GM12872 (cell line): Measurements from ENCODE around the gene SLC6A4.

Source experiments
- TF ChIP-seq, protein P1 (sequence below): IDR thresholded peaks from 3 replicates; pipeline ENCODE4 v1.5.1; 2011; ENCODE audit warnings: low read depth, mild to moderate bottlenecking, low read length, moderate library complexity; ENCODE audit not compliant: insufficient read depth

Gene SLC6A4

DNA sequence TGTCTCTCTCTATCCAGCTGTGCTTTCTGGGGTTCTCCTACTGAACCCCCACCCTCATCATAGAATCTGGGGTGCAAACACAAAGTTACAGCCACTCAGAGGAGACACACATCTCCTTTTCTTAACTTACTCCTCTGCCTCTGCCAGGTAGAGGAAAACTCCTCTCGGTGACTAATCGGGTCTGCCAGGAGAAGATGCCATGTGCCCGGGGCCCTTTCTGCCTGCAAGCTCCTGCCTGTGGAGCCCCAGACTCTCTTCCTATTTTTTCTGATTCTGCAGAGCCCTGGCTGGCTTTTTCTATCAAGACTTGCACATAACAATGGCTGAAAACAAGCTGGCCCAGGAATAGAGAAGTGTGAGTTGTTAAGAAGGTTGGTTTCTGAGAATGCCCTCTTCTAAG is 10.4 kb downstream of the SLC6A4 start:
- TF ChIP-seq, protein P1, sequence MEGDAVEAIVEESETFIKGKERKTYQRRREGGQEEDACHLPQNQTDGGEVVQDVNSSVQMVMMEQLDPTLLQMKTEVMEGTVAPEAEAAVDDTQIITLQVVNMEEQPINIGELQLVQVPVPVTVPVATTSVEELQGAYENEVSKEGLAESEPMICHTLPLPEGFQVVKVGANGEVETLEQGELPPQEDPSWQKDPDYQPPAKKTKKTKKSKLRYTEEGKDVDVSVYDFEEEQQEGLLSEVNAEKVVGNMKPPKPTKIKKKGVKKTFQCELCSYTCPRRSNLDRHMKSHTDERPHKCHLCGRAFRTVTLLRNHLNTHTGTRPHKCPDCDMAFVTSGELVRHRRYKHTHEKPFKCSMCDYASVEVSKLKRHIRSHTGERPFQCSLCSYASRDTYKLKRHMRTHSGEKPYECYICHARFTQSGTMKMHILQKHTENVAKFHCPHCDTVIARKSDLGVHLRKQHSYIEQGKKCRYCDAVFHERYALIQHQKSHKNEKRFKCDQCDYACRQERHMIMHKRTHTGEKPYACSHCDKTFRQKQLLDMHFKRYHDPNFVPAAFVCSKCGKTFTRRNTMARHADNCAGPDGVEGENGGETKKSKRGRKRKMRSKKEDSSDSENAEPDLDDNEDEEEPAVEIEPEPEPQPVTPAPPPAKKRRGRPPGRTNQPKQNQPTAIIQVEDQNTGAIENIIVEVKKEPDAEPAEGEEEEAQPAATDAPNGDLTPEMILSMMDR: no peak

DNA sequence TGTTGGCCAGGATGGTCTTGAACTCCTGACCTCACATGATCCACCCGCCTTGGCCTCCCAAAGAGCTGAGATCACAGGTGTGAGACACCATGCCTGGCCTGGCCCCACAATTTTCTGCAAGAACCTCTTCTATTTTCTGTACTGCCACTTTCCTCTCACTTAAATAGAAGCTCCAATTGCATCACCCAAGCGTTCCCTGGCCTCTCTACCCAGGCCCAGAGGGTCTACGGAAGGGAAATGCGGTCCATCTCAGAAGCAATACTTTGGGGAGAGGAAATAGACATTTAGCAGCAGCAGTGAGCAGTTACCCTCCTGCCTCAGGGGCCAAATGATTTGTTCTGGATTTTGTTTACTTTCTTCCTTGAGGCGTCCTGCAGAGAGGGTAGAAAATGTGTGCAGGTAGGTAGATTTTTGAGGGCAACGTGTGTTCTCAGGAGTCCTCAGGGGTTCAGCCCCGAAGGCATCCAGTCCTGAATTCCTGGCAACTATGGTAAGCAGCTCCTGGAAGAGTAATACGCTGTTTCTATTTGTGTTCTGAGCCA is 11.0 kb downstream of the SLC6A4 start:
- TF ChIP-seq, protein P1: no peak

DNA sequence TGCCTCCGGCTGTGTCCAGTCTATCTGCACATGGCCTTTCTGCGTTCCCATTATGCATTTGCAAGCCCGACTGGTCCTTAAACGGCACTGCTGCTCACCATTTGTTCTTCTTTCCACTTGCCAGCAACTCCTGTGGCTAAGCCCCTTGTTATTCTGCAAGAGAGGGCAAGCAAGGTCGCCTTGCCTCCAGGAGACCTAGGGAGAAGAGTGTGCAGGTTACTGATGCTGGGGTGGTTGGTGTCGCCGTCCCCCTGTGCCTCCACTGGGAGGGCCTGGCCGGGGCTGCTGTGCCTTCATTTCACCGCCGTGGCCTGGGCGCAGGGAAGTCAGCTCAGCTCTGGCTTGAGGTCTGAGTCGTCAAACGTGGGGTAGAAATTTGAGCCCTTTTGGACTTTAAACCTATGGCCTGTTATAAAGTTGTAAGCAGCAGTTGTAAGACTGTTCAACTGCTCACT is 12.7 kb downstream of the SLC6A4 start:
- TF ChIP-seq, protein P1: no peak

DNA sequence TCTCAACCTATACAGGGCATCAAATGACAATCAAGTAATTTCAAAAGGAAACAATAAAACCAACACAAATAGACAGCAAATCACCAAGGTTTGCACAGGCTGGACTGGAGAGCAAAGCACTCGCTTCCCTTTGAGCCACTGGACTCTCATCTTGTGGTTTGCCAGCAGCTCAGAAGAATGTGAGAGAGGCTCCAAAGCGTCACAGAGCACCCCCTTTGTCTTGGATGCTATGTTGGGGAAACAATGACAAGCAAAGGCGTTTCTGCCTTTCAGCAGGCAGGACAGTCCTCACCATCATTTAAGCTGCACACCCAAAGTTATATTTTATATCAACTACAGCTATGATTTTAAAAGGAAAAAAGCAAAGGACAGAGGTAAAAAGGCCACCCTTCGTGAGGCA is 13.2 kb downstream of the SLC6A4 start:
- TF ChIP-seq, protein P1: no peak

DNA sequence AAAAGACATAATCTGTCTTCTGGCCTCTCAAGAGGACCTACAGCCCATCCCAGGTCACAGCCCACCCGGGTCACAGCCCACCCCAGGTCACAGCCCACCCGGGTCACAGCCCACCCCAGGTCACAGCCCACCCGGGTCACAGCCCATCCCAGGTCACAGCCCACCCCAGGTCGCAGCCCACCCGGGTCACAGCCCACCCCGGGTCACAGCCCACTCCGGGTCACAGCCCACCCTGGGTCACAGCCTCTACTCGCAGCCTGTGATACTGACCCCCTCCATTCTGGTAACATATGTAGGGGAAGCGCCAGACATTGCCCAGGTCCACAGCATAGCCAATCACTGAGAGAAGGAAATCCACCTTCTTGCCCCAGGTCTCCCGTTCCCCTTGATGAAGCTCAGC is 14.2 kb downstream of the SLC6A4 start:
- TF ChIP-seq, protein P1: no peak

DNA sequence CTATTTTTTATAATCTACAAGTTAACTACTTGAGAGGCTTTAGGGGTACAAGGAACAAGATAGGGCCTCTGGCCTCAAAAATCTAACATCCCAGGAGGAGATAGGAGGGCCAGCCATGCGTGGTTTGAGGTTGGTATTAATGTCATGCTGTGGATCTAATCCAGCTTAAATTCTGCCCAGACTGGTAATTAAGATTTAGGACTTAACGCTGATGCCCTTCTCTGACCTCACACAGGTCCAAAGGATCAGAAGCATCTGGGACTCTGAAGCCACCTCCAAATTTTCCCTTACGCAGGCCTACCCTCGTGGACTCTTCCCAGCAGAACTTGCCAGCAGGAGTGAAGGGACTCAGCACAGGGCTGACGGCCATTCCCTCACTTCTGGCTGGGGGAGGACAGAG is 15.1 kb downstream of the SLC6A4 start:
- TF ChIP-seq, protein P1: no peak

DNA sequence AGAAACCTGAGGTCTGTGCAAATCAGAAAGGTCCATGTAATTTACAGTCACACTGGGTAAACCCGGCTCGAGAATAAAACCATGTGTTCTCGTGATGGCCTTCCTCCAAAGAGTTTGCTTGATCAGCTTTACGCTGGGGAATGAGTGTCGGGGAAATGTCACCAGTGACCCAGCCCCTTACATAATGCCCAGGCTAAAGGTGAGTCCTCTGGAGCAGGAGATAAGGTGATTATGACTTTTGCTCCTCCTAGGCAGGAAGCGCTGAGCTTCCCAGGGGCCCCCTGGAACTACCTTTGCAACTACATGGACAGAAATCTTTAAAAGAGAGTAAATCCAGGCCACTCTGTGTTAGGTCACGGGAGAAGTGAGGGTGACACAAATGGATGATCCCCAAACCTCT is 15.7 kb downstream of the SLC6A4 start:
- TF ChIP-seq, protein P1: no peak
